HG02763 (cell line): ENCODE results near the gene DOCK3.
"Not testable (repeated sequence)": the region's sequence is repeated elsewhere in the genome, so short reads cannot be mapped to it uniquely, and the experiment has no call there.

Experiments used
- ATAC-seq: cut with Tn5 transposase; IDR thresholded peaks from one replicate; pipeline ENCODE4 v1.9.1; 2021; ENCODE audit warnings: mild to moderate bottlenecking, moderate library complexity; ENCODE audit not compliant: unreplicated experiment

Gene DOCK3

DNA sequence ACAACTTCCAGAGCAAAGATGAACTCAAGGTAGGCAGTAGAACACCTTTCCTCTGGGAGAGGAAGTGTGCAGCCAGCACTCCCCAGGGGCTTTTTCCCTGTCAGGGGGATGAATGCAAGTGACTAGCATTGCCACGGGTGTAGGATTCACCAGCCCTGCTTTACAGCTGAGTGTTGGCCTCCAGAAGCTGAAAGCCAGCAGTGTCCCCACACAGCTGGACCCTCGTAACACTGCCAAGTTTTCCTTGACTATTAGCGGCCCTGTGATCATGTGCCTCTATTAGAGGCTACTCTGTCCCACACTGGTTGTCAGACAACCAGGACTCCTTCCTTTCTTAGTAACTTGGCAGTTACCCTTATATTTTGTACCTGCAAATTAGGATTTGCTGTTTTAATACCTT is 605.4 kb downstream of the DOCK3 start:
- ATAC-seq = no peak

DNA sequence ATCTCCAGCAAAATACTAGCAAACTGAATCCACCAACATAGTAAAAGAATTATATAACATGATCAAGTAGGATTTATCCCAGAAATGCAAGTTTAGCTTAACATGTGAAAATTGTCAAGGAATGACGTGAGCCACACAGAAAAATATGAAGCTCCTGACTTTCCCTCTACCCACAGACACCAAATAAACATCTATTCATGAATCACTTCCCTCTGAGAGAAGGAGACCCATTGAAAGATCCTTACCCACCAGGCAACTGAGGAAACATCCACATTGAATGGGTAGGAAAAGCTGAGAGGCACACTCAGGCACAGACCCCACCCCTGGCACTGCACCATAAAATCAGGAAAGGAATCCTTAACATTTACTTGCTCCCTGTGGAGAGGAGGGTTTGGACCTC is 608.2 kb downstream of the DOCK3 start:
- no peak for ATAC-seq

- ATAC-seq = no peak
Measured at GRCh38 chr3:51283421-51283820, 608.7 kb downstream of the DOCK3 start.

- no peak for ATAC-seq
Measured at GRCh38 chr3:51295625-51296024, 620.9 kb downstream of the DOCK3 start.

DNA sequence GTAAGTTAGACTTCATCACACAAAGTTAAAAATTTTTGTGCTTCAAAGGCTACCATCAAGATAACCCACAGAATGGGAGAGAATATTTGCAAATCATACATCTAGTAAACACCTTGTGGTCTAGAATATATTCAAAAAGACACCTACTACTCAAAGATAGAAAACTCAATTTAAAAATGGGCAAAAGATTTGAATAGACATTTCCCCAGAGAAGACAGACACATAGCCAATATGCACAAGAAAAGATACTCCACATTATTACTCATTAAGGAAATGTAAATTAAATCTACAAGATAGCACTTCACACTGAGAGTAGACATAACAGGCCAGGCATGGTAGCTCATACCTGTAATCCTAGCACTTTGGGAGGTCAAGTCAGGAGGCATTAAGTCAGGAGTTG is 622.6 kb downstream of the DOCK3 start:
- no peak for ATAC-seq

GRCh38 chr3:51304230-51304629 is 629.5 kb downstream of the DOCK3 start:
- ATAC-seq = no peak

DNA sequence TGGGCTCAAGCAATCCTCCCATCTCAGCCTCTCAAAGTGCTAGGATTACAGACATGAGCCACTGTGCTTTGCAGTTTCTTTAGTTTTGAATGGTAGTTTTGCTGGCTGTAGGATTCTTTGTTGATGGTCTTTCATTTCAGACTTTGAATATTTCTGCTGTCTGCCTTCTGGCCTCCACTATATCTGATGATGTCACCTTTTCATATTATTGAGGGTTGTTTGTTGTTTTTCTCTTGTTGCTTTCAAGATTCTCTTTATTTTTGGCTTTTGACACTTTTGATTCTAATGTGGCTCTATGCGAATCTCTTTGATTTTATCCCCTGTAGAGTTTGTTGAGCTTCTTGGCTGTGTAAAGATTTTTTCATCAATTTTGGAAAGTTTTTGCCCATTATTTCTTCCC is 631.4 kb downstream of the DOCK3 start:
- no peak for ATAC-seq

- no peak for ATAC-seq
Measured at GRCh38 chr3:51307458-51307857, 632.7 kb downstream of the DOCK3 start.

DNA sequence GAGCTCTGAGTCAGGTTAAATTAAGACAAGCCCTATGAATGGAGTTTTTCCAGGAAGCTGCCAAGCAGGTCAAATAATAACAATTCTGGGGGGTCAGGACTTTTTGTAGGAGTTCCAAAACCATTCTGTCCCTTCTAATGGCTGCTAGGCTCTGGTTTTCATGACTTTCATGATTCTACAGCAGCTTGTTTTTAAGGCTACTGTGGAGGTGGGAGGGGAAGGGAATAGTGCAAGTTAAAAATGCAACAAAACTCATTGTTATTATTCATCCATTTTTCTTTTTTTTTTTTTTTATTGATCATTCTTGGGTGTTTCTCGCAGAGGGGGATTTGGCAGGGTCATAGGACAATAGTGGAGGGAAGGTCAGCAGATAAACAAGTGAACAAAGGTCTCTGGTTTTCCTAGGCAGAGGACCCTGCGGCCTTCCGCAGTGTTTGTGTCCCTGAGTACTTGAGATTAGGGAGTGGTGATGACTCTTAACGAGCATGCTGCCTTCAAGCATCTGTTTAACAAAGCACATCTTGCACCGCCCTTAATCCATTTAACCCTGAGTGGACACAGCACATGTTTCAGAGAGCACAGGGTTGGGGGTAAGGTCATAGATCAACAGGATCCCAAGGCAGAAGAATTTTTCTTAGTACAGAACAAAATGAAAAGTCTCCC is 633.3 kb downstream of the DOCK3 start:
- ATAC-seq = not testable (repeated sequence)

GRCh38 chr3:51311055-51311454 is 636.3 kb downstream of the DOCK3 start:
- ATAC-seq = no peak

GRCh38 chr3:51328206-51328605 is 653.5 kb downstream of the DOCK3 start:
- no peak for ATAC-seq

- no peak for ATAC-seq
Measured at GRCh38 chr3:51330046-51330445, 655.3 kb downstream of the DOCK3 start.

GRCh38 chr3:51332156-51332555 is 657.4 kb downstream of the DOCK3 start:
- ATAC-seq = no peak

- ATAC-seq = no peak
Measured at GRCh38 chr3:51333021-51333420, 658.3 kb downstream of the DOCK3 start.

- no peak for ATAC-seq
Measured at GRCh38 chr3:51336261-51336660, 661.5 kb downstream of the DOCK3 start.

DNA sequence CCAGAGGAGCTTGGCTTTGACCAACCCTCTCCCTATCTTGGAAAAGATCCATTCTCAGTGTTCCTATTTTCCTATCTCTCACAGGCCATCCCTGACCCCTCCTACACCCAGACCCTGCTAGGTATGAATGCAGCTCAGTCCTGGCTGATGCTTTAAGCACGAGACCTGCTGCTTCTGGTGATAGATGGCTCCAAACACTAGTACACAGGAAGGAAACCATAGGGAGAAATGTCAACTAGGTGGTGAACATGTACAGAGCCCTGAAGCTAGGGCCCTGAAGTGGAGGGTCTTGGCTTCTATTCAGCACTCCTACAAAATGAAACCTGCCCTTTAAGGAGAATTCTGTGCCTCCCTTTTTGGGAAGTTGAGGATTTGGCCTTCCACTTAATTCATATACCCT is 662.9 kb downstream of the DOCK3 start:
- ATAC-seq = no peak

DNA sequence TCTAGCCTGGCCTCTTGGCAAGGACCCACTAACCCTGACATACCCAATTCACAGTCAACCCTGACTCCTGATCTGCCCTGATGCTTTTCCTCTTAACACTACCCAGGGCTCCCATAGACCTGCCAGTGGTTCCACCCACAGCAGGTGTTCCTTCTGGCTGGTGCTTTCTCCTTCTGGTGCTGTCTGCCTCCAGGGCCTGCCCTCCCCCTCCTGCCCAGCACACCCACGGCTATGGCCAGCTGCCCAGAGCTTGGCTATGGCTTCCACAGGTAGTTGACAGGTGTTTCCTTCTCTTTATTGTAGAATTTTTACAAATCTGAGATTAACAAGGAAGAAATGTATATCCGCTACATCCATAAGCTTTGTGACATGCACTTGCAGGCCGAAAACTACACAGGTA is 663.9 kb downstream of the DOCK3 start:
- ATAC-seq = no peak

GRCh38 chr3:51340013-51340829 is 665.5 kb downstream of the DOCK3 start:
- no peak for ATAC-seq

GRCh38 chr3:51340989-51341636 is 666.4 kb downstream of the DOCK3 start:
- ATAC-seq = no peak

- ATAC-seq = no peak
Measured at GRCh38 chr3:51343918-51344687, 669.4 kb downstream of the DOCK3 start.

DNA sequence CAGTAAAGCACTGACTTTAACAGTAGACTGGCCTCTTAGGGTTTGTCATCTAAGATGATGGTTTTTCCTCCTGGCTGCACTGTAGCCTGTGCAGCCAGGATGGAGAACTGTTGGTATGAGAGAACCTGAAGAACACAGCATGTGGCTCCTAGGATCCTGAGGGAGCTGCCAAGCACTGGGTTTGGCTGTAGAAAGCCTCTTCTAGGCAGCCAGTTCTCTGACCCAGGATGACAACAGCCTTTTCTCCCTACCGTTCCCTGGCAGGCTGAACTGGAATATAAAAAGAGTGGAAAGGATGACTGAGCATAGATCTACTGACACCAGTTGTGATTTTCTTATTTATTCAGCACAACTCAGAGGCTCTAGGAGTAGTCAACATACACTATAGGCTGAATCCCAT is 676.0 kb downstream of the DOCK3 start:
- ATAC-seq = no peak
